ENCODE data around the gene TMUB2.

GRCh38 chr17:44221862-44222111, 35.0 kb downstream of the TMUB2 start:
- TF ChIP-seq ZNF23 (tag by site-specific recombination; IDR thresholded peaks at IDR 0.05; ENCODE audit: borderline replicate concordance) (no peak), ZNF398 (tag by site-specific recombination; IDR thresholded peaks at IDR 0.05) (peak; percentile 9; the same call in 1 of the 2 replicates), ZBTB26 (tag by site-specific recombination; optimal IDR thresholded peaks at IDR 0.05) (no peak), CTCF (tag by site-specific recombination; IDR thresholded peaks at IDR 0.05) (no peak), ZNF138 (tag by site-specific recombination; IDR thresholded peaks at IDR 0.05; ENCODE audit: borderline replicate concordance) (no peak), HOXA7 (CRISPR knock-in tag; IDR thresholded peaks at IDR 0.05; ENCODE audit: borderline replicate concordance) (no peak), TCF7L2 (IDR thresholded peaks at IDR 0.05; ENCODE audit: borderline replicate concordance, low read depth, low read length) (no peak), ZBTB7A (tag by site-specific recombination; IDR thresholded peaks at IDR 0.05; ENCODE audit: low read depth) (no peak)

Measured in HEK293 (cell line).